Stimulated activated CD4-positive, alpha-beta T cell treated with anti-CD3 and anti-CD28 coated beads, Interleukin-1b, Interleukin-23, amount 100 ng/mL, for 1 hour (primary cell): ENCODE results near the gene S100A2.
"Not testable (repeated sequence)": the region's sequence is repeated elsewhere in the genome, so short reads cannot be mapped to it uniquely, and the experiment has no call there.

ENCODE experiments used
- DNase-seq, 2 donors: peaks; one replicate each; pipeline ENCODE4 v3.0.0-alpha.2; 2020; ENCODE audit warnings: low read depth in 2 of 2

Gene S100A2

GRCh38 chr1:153563991-153564390 lies 1.7 kb downstream of the S100A2 start:
- no peak for DNase-seq

GRCh38 chr1:153563483-153563901 lies 2.2 kb downstream of the S100A2 start:
- DNase-seq = no peak

GRCh38 chr1:153562021-153562420 lies 3.6 kb downstream of the S100A2 start:
- not testable (repeated sequence) for DNase-seq

GRCh38 chr1:153561466-153561985 lies 4.1 kb downstream of the S100A2 start:
- no peak for DNase-seq

- DNase-seq = no peak
These were observed 4.7 kb downstream of the S100A2 start for GRCh38 chr1:153560771-153561465.

GRCh38 chr1:153560241-153560640 lies 5.4 kb downstream of the S100A2 start:
- DNase-seq = no peak

- no peak for DNase-seq
These were observed 7.8 kb downstream of the S100A2 start for GRCh38 chr1:153557877-153558276.

GRCh38 chr1:153556348-153556747 lies 9.3 kb downstream of the S100A2 start:
- no peak for DNase-seq

- no peak for DNase-seq
These were observed 11.7 kb downstream of the S100A2 start for GRCh38 chr1:153553830-153554541.

GRCh38 chr1:153553096-153553495 lies 12.5 kb downstream of the S100A2 start:
- DNase-seq = no peak

- DNase-seq = no peak
These were observed 13.3 kb downstream of the S100A2 start for GRCh38 chr1:153552335-153552734.

GRCh38 chr1:153550827-153551500 lies 14.7 kb downstream of the S100A2 start:
- DNase-seq = no peak

GRCh38 chr1:153550398-153550758 lies 15.3 kb downstream of the S100A2 start:
- DNase-seq = no peak

GRCh38 chr1:153549741-153550397 lies 15.8 kb downstream of the S100A2 start:
- DNase-seq = no peak

- DNase-seq = no peak
These were observed 16.6 kb downstream of the S100A2 start, which contains the start of gene S100A3 for GRCh38 chr1:153548722-153549688. TSS of gene S100A3 (minus strand) at chr1:153549258. CDS start at chr1:153548485, 773 bp downstream.

- no peak for DNase-seq
These were observed 17.8 kb downstream of the S100A2 start for GRCh38 chr1:153547560-153548551.

- no peak for DNase-seq
These were observed 18.7 kb downstream of the S100A2 start for GRCh38 chr1:153546796-153547559.

- no peak for DNase-seq
These were observed 19.3 kb downstream of the S100A2 start for GRCh38 chr1:153546371-153546770.
